SK-N-MC (cell line): ENCODE results near the gene COL18A1.

Experiments used
- EZH2 ChIP-seq: fragments of 200-600 bp; sonication (generic); IDR thresholded peaks from one replicate; pipeline ENCODE4 v1.6.1; 2017; ENCODE audit warnings: antibody characterized with exemption
- POLR2AphosphoS5 ChIP-seq: IDR thresholded peaks from 2 replicates; pipeline ENCODE4 v1.6.1; 2012; ENCODE audit warnings: mild to moderate bottlenecking, low read depth, low read length, borderline replicate concordance

GRCh38 chr21:45441431-45442255 lies 36.7 kb downstream of the COL18A1 start:
- TF ChIP-seq EZH2 (no peak), POLR2AphosphoS5 (no peak)
